Measurements from ENCODE around the gene XKR3.

The XKR3 gene

DNA sequence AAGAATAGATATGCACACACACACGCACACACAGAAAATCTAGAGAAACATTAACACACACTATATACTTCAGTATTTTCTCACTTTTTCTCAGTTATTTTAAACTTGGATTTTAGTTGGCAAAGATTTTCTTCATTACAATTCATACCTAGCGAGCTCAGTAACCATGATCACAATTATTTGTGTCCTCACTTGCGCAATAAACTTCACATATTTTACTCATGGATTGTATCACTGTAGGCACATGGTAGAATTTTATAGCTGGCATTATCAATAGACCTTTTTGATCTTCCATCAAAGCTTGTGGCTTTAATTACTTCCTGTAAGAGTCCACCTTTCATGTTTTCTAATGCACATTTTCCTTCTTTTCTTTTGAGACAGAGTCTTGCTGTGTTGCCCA is 4.8 kb upstream of the XKR3 start:
- POLR2A ChIA-PET, result no interaction called here

DNA sequence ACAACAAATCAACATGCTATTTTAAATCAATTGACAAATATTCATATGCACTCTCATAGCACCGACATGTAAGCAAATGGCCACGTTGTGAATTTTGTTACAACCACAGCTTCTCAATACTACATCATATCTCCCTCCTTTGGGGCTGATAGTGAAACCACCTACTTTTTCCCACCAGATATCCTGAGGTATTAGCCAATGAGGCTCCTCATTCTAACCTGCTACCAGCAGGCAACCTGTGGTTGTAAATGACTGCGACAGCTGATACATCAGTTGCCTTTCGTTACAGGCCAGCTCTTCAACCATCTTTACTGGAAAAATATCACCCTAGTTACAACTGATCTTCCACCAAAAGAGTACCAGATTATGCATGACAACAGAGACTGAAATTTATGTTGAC is 3.7 kb upstream of the XKR3 start:
- DNase-seq (ENCODE audit: low read depth, low spot score), result no peak
- H3K4me3 ChIP-seq (ENCODE audit: low read depth, low read length), result no peak overlapping the region
- POLR2A ChIA-PET, result no interaction called here
- CTCF ChIA-PET, result no interaction called here
- TF ChIP-seq, protein P1, sequence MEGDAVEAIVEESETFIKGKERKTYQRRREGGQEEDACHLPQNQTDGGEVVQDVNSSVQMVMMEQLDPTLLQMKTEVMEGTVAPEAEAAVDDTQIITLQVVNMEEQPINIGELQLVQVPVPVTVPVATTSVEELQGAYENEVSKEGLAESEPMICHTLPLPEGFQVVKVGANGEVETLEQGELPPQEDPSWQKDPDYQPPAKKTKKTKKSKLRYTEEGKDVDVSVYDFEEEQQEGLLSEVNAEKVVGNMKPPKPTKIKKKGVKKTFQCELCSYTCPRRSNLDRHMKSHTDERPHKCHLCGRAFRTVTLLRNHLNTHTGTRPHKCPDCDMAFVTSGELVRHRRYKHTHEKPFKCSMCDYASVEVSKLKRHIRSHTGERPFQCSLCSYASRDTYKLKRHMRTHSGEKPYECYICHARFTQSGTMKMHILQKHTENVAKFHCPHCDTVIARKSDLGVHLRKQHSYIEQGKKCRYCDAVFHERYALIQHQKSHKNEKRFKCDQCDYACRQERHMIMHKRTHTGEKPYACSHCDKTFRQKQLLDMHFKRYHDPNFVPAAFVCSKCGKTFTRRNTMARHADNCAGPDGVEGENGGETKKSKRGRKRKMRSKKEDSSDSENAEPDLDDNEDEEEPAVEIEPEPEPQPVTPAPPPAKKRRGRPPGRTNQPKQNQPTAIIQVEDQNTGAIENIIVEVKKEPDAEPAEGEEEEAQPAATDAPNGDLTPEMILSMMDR (IDR thresholded peaks at IDR 0.05; ENCODE audit: insufficient read depth, low read length, missing control alignments), result no peak

More for the DNA sequence above, 4.8 kb upstream of the XKR3 start:
- CTCF ChIA-PET, result no interaction called here
- TF ChIP-seq, protein P1 (IDR thresholded peaks at IDR 0.05; ENCODE audit: insufficient read depth, low read length, missing control alignments), result no peak
- DNase-seq (ENCODE audit: low read depth, low spot score), result no peak
- no peak overlapping the region for H3K4me3 ChIP-seq (ENCODE audit: low read depth, low read length)

DNA sequence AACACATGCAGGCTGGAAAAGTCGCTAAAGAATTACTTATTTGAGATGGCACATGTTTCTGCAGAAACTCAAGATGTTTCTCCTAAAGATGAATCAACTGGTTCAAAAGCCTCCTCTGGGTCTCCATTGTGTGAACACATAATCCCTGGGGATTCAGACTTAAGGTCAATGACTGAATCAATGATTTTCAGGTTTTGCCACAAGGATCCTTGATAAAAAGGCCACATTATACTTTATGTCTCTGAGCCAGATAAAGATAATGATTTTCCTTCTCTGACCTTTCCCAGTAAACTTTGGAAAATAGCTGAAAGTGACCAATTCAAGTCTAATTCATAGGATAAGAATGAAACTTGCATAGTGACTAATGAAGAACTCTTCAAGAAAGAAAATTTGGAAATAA is 2.3 kb upstream of the XKR3 start:
- POLR2A ChIA-PET, result no interaction called here
- TF ChIP-seq, protein P1 (IDR thresholded peaks at IDR 0.05; ENCODE audit: insufficient read depth, low read length, missing control alignments), result no peak
- CTCF ChIA-PET, result no interaction called here
- no peak overlapping the region for H3K4me3 ChIP-seq (ENCODE audit: low read depth, low read length)
- no peak for DNase-seq (ENCODE audit: low read depth, low spot score)

DNA sequence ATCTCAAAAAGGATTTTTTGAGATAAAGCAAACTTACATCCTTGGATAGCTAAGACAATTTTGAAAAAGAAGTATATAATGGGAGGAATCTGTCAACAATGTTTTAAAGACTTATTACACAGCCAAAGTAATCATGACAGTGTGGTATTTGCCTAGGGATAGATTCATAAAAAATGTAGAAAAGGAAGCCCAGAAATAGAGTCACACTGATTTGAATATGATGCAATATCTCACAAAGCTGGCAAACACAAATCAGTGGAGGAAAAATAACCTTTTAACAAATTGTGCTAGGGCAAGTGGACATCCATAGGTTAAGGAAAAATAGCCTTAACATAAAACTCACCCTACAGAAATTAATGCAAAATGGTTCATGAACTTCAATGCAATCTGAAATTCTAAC is 6.0 kb downstream of the XKR3 start:
- ChIA-PET CTCF (no interaction called here), POLR2A (no interaction called here)
- H3K4me3 ChIP-seq (ENCODE audit: low read depth, low read length), result no peak overlapping the region
- TF ChIP-seq, protein P1 (IDR thresholded peaks at IDR 0.05; ENCODE audit: insufficient read depth, low read length, missing control alignments), result no peak
- no peak for DNase-seq (ENCODE audit: low read depth, low spot score)

DNA sequence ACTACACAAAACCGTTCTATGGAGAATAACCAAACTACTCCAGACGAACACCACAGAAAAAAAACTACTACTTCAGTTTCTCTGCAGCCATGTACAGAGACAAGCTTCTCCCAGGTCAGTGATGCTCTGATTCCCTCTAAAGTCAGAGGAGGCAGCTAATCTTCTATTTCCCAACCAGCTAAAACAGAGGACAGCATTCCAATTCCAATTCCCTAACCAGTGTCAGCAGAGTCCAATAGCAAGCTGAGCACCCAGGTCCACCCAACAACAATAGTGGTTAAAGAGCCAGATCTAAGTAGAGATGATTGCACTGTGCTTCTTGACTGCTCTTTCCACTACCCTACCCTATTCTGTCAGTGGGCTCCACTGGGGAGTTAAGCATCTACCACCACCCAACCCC is 6.7 kb downstream of the XKR3 start:
- DNase-seq (ENCODE audit: low read depth, low spot score), result no peak
- POLR2A ChIA-PET, result no interaction called here
- no peak overlapping the region for H3K4me3 ChIP-seq (ENCODE audit: low read depth, low read length)
- CTCF ChIA-PET, result no interaction called here
- TF ChIP-seq, protein P1 (IDR thresholded peaks at IDR 0.05; ENCODE audit: insufficient read depth, low read length, missing control alignments), result no peak

DNA sequence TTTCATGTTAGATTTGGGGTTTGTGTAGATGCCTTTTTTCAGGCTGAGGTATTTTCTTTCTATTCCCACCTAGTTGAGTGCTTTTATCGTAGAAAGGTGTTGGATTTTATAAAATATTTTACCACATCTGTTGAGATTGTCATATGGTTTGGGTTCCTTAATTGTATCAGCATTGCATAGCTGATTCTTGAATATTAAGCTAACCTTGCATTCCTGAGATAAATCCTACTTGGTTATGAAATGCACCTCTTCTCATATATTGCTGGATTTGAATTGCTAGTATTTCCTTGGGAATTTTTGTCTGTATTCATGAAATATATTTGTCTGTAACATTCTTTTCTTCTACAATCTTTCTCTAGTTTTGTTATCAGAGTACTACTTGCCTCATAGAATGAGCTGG is 10.1 kb downstream of the XKR3 start:
- no peak overlapping the region for H3K4me3 ChIP-seq (ENCODE audit: low read depth, low read length)
- POLR2A ChIA-PET, result no interaction called here
- CTCF ChIA-PET, result no interaction called here
- no peak for DNase-seq (ENCODE audit: low read depth, low spot score)
- TF ChIP-seq, protein P1 (IDR thresholded peaks at IDR 0.05; ENCODE audit: insufficient read depth, low read length, missing control alignments), result no peak

All from AG04449 (cell line).